ENCODE results near the gene SMIM28.
"Not testable (repeated sequence)": the region's sequence is repeated elsewhere in the genome, so short reads cannot be mapped to it uniquely, and the experiment has no call there.

Gene SMIM28

DNA sequence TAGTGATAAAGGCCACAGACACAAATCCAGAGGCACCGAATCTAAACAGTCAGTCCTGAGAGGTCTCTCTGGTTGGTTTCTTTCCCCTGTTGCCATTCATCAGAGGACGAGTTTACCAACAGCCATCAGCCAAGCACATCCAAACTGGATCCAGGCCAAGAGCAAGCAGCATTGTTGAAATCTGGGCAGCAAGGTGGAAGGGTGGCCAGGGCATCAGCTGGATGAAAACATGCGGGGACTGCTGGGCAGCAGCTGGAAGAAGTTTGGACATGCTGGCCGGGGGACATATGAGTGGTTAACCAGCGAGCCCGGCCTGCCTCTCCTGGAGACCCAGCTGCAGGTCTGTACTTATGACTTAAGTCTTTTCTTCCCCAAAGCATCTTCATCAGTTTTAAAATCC lies at the start of gene SMIM28:
SMIM28 (plus strand) TSS at position 62 of the 400 bp plus-strand sequence; CDS start at position 230, 168 bp downstream.
- no peak for DNase-seq (ENCODE audit: low read depth)

DNA sequence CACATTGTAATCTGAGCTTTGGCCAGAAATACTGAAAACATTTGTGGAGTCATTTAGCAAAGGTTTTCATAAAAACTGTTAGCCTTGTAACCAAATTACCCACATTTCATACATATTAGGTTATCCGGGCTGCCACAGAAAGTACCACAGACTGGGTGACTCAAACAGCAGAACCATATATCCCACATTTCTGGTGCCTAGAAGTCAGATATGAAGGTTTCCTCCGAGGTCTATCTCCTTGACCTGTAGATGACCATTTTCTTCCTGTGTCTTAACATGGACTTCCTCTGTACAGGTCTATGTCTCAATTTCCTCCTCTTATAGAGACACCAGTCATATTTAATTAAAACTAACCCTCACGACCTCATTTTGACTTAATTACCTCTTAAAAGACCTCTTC lies 49.5 kb upstream of the SMIM28 start:
- DNase-seq (ENCODE audit: low read depth): no peak

DNA sequence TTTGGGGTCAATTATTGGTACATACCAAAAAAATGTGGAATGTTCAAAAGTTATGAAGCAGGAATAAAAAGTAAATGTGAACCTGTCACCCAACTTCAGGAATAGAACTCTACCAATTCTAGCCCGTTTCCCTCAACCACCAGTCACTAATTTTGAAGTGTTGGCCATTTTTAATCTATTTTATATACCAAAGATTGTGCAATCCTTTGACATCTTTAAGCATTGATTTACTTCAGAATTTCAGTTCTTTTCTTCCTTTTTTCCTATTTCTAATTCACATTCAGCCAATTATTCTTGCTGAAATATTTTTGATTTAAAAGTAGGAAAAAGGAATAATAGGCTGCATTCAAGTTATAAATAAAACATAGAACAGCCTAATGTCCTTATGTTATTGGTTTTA lies 46.9 kb upstream of the SMIM28 start:
- no peak for DNase-seq (ENCODE audit: low read depth)

DNA sequence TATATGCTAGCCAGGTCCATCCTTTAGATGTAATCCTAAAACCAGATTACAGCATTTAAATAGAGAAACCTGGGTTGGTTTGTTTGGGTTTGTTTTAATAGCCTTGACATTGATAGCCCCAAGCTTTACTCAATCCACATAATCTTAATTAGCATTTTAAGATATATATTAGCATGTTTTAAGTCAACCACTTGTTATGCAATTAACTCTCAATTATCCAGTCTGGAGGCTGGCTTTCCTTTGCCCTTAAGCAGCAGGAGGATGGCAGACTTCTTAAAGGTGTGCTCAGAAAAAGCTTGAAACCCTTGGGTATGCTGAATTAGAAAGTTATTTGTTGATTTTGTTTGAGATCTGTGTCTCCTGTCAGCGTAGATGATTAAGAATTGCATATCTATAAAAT lies 46.3 kb upstream of the SMIM28 start:
- no peak for DNase-seq (ENCODE audit: low read depth)

- no peak for DNase-seq (ENCODE audit: low read depth)
These were observed 45.7 kb upstream of the SMIM28 start for GRCh38 chr6:138331984-138332383.

DNA sequence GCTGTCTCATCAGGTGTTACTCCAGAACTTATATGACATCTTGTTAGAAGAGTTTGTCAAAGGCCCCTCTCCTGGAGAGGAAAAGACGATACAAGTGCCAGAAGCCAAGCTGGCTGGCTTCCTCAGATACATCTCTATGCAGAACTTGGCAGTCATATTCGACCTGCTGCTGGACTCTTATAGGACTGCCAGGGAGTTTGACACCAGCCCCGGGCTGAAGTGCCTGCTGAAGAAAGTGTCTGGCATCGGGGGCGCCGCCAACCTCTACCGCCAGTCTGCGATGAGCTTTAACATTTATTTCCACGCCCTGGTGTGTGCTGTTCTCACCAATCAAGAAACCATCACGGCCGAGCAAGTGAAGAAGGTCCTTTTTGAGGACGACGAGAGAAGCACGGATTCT lies 43.7 kb upstream of the SMIM28 start:
- DNase-seq (ENCODE audit: low read depth): no peak

- DNase-seq (ENCODE audit: low read depth): no peak
These were observed 42.7 kb upstream of the SMIM28 start for GRCh38 chr6:138334963-138335362.

GRCh38 chr6:138336221-138336620 lies 41.5 kb upstream of the SMIM28 start:
- DNase-seq (ENCODE audit: low read depth): no peak

- DNase-seq (ENCODE audit: low read depth): no peak
These were observed 40.6 kb upstream of the SMIM28 start for GRCh38 chr6:138337076-138337475.

GRCh38 chr6:138339024-138339423 lies 38.7 kb upstream of the SMIM28 start:
- DNase-seq (ENCODE audit: low read depth): no peak

- DNase-seq (ENCODE audit: low read depth): no peak
These were observed 36.5 kb upstream of the SMIM28 start for GRCh38 chr6:138341176-138341575.

DNA sequence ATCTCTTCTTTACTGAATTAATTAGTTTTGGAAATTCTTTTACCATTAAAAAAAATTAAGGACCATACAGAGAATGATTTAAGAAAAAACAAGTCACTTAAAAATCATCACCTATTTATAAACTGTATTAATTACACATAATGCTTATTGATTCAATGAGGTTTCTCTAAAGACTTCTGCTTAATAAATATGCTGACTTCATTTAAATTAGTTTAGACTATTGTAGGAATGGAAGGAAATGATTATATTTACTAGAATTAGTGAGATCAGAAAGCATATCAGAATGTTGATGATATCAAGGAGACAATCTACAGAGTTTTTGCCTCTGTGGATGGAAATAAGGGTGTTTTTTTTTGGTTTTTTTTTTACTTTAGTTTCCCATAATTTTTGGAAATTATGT lies 34.6 kb upstream of the SMIM28 start:
- no peak for DNase-seq (ENCODE audit: low read depth)

- no peak for DNase-seq (ENCODE audit: low read depth)
These were observed 32.0 kb upstream of the SMIM28 start for GRCh38 chr6:138345565-138346285.

DNA sequence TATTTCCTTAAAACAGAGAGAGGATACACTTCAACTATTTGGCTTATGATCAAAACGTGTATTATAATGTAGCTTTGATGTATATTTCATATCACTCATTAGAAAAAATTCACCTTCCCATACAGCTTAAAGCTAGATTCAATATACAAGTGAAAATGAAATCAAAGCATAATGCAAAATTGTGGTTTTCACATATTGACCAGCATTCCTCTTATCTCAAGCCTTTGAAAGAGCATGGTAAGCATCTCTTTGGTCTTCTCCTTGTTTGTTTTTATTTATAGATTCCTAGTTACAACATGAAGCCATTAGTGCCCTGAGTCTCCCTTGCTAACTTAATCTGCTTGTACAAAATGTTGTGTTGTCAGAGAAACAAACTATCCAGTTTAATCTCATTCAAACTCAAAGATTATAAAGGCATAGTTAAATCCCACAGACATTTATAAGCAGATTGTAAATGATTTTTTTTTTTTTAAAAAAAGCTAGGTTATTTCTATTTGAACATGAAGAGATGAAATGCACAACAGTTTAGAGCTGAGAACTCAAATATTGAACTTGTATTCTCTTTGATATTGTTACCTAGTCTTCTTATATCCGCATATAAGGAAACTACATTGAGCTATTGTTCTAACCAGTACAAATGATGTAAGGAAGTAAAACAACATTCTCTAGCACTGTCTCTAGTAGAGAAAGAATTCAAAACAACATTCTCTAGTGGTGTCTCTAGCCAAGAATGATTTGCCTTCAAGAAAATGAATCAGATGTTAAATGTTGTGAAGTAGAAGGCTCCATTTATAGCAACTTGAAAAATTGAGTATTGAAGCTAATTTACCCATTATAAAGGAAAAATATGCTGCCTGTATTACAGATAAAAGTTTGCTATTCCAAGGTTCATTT lies 31.2 kb upstream of the SMIM28 start:
- no peak for DNase-seq (ENCODE audit: low read depth)

DNA sequence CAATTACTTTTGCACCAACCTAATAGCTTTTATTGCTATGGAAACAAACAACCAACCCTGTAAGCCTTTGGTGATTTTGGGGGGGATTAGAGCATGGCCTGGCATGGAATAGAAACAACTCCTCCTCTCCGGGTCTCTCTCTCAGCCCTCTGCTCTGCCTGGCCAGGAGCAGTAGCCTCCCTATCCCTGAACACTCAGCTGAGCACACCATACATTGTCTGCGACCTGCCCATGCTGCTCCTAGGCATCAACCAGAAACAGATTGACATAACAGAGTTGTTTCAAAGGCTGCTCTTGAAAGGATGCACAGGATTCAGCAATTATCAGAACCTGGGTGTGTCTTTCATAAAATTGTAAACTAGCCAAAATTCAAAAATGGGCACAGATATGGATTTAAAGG lies 29.8 kb upstream of the SMIM28 start:
- no peak for DNase-seq (ENCODE audit: low read depth)

DNA sequence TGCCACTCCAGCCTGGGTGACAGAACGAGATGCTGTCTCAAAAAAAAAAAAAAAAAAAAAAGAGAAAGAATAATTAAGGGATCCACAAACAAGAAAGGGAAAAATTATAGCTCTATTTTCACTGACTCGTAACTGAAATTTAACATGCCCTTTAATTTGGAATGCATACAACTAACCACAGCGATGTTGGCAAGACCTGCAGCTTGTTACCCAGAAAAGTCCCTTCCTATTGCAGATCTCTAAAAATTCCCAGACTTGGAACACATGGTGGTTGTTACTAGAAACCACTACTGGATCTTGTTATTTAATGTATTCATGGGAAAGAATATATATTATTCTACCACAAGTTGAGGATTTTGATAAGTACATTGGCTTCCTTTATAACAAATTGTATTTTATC lies 27.8 kb upstream of the SMIM28 start:
- no peak for DNase-seq (ENCODE audit: low read depth)

GRCh38 chr6:138357928-138358327 lies 19.8 kb upstream of the SMIM28 start:
- DNase-seq (ENCODE audit: low read depth): no peak

DNA sequence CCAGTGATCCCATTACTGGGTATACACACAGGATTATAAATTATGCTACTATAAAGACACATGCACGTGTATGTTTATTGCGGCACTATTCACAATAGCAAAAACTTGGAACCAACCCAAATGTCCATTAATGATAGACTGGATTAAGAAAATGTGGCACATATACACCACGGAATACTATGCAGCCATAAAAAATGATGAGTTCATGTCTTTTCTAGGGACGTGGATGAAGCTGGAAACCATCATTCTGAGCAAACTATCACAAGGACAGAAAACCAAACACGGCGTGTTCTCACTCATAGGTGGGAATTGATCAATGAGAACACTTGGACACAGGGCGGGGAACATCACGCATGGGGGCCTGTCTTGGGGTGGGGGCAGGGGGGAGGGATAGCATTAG lies 9.0 kb upstream of the SMIM28 start:
- not testable (repeated sequence) for DNase-seq (ENCODE audit: low read depth)

DNA sequence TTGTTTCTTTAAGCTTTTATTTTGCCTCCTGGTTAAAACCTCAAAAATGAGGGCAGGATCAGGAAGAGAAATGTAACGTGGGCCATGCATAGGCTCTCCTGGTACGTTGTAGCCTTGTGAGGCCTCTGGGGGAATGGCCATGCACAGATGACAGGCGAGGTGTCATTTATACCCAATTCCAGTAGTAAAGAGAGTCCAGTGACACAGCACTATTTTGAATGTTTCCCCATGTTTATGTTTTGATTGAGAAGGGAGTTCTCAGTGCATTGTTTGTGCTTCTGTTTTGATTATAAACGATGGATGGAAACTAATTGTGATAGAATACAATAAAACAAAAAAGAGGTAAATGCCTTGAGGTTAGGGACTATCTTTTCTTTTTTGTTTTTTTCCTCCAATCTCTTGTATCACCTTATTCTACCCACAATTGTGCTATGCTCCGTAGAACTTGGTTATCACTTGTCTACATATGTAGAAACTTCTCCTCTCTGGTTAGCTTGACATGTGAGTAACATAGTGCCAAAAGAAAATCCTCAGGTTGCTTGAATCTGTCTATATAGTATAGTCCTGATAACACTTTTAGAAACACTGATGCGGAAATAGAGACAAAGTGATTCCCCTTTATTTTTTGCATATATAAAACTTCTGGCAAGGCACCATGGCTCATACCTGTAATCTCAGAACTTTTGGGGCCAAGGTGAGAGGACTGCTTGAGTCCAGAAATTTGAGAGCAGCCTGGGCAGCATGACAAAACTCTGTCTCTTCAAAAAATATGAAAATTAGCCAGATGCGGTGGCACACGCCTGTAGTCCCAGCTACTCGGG lies 6.9 kb upstream of the SMIM28 start:
- DNase-seq (ENCODE audit: low read depth): no peak

DNA sequence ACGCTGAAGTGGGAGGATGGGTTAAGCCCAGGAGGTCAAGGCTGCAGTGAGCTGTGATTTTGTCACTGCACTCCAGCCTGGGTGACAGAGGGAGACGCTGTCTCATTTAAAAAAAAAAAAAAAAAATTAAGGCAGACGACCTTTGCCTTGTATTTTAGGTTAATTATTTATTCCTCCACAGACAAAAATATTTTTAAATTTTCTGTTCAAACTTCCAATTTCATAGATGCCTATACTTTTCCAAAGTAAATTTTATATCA lies 6.3 kb upstream of the SMIM28 start:
- DNase-seq (ENCODE audit: low read depth): no peak

GRCh38 chr6:138371720-138372119 lies 6.0 kb upstream of the SMIM28 start:
- DNase-seq (ENCODE audit: low read depth): no peak

DNA sequence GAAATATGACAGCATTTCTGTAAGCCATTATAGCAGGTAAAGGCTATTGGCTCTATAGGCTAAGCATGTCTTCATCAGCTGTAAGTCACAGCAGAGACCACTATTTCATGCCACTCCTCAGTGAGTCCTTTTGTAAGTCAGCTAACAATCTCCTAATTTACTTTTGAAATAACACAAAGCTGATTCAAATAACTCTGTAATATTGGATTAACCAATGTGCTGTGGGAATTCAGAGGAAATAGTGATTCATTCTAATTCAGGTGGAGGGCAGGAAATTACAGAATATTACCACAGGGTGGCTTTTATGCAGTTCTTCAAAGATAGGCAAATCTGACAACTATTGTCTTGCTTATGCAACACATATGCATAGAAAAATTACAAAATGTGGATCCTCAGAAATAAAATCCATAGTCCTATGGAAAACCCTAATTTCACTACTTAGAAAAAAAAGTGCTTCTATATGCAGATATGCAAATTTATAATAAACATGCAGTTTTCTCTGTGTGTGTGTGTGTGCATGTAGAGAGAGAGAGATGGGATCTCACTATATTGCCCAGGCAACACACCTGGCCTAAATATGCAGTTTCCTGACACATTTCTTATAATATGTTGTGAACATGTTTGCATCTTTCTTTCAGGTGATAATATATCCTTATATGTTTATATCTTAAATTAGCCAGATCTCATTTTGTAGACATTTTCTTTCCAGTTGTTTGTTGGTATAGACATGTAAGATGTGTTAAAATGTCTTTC lies 4.8 kb upstream of the SMIM28 start:
- DNase-seq (ENCODE audit: low read depth): no peak

Measured in activated T-cell treated with anti-CD3 and anti-CD28 coated beads for 1 hour (primary cell).